Measurements from ENCODE around the gene NUP93.

The NUP93 gene

DNA sequence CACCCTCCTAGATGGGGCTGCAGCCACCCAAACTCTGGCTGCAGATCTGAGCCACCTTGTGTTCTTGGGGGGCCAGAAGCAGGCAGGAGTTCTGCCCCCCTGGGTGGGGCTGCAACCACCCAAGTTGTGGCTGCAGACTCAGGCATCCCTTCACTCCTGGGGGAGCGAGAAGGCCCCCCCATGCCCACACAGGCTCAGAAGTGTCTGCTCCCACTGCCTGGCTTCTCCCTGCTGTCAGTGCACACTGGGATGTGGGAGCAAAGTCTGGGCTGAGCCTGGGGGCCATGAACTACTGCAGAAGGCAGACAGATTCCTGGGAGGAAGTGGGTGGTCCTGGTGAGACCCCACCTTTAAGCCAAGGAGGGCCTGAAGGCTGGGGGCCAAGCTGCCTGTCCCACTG, 34.7 kb upstream of the NUP93 start:
- no peak overlapping the region for H3K4me3 ChIP-seq (ENCODE audit: low read depth, low read length)
- TF ChIP-seq, protein P1, sequence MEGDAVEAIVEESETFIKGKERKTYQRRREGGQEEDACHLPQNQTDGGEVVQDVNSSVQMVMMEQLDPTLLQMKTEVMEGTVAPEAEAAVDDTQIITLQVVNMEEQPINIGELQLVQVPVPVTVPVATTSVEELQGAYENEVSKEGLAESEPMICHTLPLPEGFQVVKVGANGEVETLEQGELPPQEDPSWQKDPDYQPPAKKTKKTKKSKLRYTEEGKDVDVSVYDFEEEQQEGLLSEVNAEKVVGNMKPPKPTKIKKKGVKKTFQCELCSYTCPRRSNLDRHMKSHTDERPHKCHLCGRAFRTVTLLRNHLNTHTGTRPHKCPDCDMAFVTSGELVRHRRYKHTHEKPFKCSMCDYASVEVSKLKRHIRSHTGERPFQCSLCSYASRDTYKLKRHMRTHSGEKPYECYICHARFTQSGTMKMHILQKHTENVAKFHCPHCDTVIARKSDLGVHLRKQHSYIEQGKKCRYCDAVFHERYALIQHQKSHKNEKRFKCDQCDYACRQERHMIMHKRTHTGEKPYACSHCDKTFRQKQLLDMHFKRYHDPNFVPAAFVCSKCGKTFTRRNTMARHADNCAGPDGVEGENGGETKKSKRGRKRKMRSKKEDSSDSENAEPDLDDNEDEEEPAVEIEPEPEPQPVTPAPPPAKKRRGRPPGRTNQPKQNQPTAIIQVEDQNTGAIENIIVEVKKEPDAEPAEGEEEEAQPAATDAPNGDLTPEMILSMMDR (IDR thresholded peaks at IDR 0.05; ENCODE audit: control insufficient read depth, extremely low read depth, insufficient read depth) = no peak
- DNase-seq (ENCODE audit: low read depth) = no peak

DNA sequence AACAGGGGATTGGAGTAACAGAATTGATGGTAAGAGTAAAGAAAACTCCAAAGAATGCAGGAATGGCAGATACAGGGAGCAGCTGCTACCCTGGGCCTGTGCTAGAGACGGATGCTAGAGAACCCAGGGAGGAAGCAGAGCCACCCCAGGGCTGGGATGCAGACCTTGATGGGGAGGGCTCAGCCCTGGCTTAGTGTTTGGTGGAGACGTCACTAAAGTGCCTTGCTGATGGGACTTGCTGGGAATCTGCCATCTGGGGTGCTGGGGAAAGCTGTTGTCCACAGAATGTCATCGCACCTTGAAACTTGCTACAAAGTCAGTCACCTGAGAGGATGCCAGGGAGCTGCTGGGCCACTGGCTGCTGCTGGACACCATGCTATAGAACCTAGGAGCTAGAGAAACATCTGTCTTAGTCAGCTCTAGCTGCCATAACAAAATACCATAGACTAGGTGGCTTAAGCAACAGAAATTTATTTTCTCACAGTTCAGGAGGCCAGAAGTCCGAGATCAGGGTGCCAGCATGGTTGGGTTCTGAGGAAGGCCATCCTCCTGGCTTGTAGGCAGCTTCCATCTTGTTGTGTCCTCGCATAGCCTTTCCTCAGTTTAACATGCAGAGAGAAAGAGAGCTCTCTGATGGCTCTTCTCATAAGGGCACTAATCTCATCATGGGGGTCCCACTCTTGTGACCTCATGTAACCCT, 32.3 kb upstream of the NUP93 start:
- DNase-seq (ENCODE audit: low read depth) = no peak
- H3K4me3 ChIP-seq (ENCODE audit: low read depth, low read length) = no peak overlapping the region
- TF ChIP-seq, protein P1 (IDR thresholded peaks at IDR 0.05; ENCODE audit: control insufficient read depth, extremely low read depth, insufficient read depth) = no peak

DNA sequence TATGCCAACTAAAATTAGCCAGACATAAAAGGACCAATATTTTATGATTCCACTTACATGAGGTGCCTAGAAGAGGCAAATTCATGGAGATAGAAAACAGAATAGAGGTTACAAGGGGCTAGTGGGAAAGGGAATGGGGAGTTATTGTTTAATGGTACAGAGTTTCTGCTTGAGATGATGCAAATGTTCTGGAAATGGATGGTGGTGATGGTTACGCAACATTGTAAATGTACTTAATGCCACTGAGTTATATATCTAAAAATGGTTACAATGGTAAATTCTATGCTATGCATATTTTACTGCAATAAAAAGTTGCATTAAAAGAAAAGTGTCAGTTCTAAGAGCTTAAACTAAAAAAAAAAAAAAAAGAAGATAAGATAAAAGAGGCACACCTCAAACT, 29.7 kb upstream of the NUP93 start:
- TF ChIP-seq, protein P1 (IDR thresholded peaks at IDR 0.05; ENCODE audit: control insufficient read depth, extremely low read depth, insufficient read depth) = no peak
- no peak overlapping the region for H3K4me3 ChIP-seq (ENCODE audit: low read depth, low read length)
- DNase-seq (ENCODE audit: low read depth) = no peak

DNA sequence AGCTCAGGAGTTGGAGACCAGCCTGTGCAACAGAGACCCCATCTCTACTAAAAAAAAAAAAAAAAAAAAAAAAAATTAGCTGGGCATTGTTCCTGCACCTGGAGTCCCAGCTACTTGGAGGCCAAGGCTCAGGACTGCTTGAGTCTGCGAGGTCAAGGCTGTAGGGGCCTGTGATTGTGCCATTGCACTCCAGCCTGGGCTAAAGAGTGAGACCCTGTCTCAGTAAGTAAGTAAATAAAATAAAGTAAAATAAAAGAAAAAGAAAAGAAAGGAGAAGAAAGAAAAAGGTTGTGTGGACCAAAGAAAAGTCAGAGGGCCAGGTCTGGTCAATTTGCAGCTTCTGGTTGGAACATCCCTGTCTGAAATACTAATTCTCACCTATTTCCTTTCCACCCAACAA, 29.3 kb upstream of the NUP93 start:
- H3K4me3 ChIP-seq (ENCODE audit: low read depth, low read length) = no peak overlapping the region
- no peak for DNase-seq (ENCODE audit: low read depth)
- TF ChIP-seq, protein P1 (IDR thresholded peaks at IDR 0.05; ENCODE audit: control insufficient read depth, extremely low read depth, insufficient read depth) = no peak

DNA sequence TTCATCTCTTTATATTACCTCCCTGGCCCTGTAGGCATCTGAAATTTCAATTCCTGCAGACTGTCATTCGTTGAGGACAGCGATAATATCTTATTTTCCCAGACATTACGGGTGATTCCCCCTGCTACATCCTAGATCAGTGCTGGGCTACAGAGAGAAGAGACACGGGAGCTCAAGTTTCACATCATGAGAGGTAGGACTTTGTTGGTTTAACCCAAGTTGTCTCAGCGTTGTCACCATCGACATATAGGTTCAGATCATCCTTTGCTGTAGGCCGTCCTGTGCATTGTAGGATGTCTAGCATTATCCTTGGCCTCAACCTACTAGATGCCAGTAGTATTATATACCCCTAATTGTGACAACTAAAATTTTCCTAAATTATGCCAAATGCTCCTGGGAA, 28.4 kb upstream of the NUP93 start:
- no peak overlapping the region for H3K4me3 ChIP-seq (ENCODE audit: low read depth, low read length)
- TF ChIP-seq, protein P1 (IDR thresholded peaks at IDR 0.05; ENCODE audit: control insufficient read depth, extremely low read depth, insufficient read depth) = no peak
- DNase-seq (ENCODE audit: low read depth) = no peak

DNA sequence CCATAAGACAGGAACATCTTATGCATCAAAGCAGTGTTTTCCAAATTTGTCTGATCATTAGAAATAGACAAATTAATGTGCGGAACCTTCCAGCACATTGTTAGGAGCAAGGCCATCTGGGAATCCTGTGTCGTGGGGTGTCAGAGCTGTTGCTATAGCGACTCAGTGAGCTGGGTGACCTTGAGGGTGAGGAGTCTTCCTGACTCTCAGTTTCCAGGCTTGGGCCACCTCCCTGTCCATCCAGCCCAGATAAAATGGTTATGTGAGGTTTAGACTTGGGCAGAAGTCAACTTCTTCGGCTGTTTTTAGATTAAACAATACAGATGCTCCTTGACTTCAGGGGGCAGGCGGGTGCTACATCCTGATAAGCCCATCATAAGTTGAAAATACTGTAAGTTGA, 27.1 kb upstream of the NUP93 start:
- DNase-seq (ENCODE audit: low read depth) = no peak
- TF ChIP-seq, protein P1 (IDR thresholded peaks at IDR 0.05; ENCODE audit: control insufficient read depth, extremely low read depth, insufficient read depth) = no peak
- no peak overlapping the region for H3K4me3 ChIP-seq (ENCODE audit: low read depth, low read length)
